WTC11 (cell line): ENCODE results near the gene CLIC5. TPM values are rescaled to one million over a fixed set of nuclear protein-coding genes. Genes with fewer than 3 reads are reported as not detected.

ENCODE experiments used
- ATAC-seq: fragments of 200-7000 bp; cut with Tn5 transposase; 2 replicates; pipeline ENCODE4 v1.10.0; 2021; ENCODE audit warnings: mild to moderate bottlenecking, moderate library complexity
- CTCF ChIA-PET: fragments of 300-600 bp; sonication (Branson Sonifier 250); formaldehyde crosslinking; loops from one replicate; lab custom pipeline; 2021; ENCODE audit warnings: antibody characterized with exemption; lab: Charles Lee
- POLR2A ChIA-PET: fragments of 350-600 bp; sonication (Branson Sonifier 250); formaldehyde crosslinking; loops from one replicate; lab custom pipeline; 2021; ENCODE audit warnings: antibody characterized with exemption; lab: Charles Lee
- DNase-seq: peaks from one replicate; pipeline ENCODE4 v3.0.0; 2021; ENCODE audit warnings: low spot score
- H3K27ac Mint-ChIP-seq: 2 replicates; pipeline ENCODE4 v1.8.0; 2021; ENCODE audit warnings: mixed read lengths
- H3K27me3 Mint-ChIP-seq: 2 replicates; pipeline ENCODE4 v1.8.0; 2021; ENCODE audit warnings: low read depth, mild to moderate bottlenecking, moderate library complexity, mixed read lengths
- H3K36me3 Mint-ChIP-seq: 2 replicates; pipeline ENCODE4 v1.8.0; 2021; ENCODE audit warnings: mixed read lengths
- H3K4me1 Mint-ChIP-seq: 2 replicates; pipeline ENCODE4 v1.8.0; 2022; ENCODE audit warnings: mixed read lengths
- H3K4me3 Mint-ChIP-seq: 2 replicates; pipeline ENCODE4 v1.8.0; 2021; ENCODE audit warnings: mild to moderate bottlenecking, moderate library complexity, mixed read lengths
- H3K9me3 Mint-ChIP-seq: 2 replicates; pipeline ENCODE4 v1.8.0; 2021; ENCODE audit warnings: mixed read lengths
- CBFB ChIP-seq: sonication (generic); formaldehyde crosslinking; IDR thresholded peaks from 2 replicates; pipeline ENCODE4 v1.8.1; 2022; ENCODE audit warnings: mild to moderate bottlenecking, low read depth, missing genetic modification reagents
- E2F1 ChIP-seq: sonication (generic); formaldehyde crosslinking; IDR thresholded peaks from 2 replicates; pipeline ENCODE4 v1.8.0; 2022; ENCODE audit warnings: mild to moderate bottlenecking, missing genetic modification reagents
- E2F4 ChIP-seq: sonication (generic); formaldehyde crosslinking; IDR thresholded peaks from 2 replicates; pipeline ENCODE4 v1.8.1; 2022; ENCODE audit warnings: low read depth, mild to moderate bottlenecking, moderate library complexity, missing genetic modification reagents, borderline replicate concordance
- ERG ChIP-seq: fragments of 250-450 bp; sonication (Bioruptor Pico); IDR thresholded peaks from 2 replicates; pipeline ENCODE4 v1.8.0; 2021; ENCODE audit warnings: mild to moderate bottlenecking
- FOXJ3 ChIP-seq: sonication (generic); formaldehyde crosslinking; IDR thresholded peaks from 2 replicates; pipeline ENCODE4 v1.9.0; 2021; ENCODE audit warnings: missing genetic modification reagents, mild to moderate bottlenecking, borderline replicate concordance
- FOXP1 ChIP-seq: sonication (generic); formaldehyde crosslinking; IDR thresholded peaks from 2 replicates; pipeline ENCODE4 v1.8.0; 2022; ENCODE audit warnings: missing genetic modification reagents, mild to moderate bottlenecking, moderate library complexity, borderline replicate concordance
- FOXP4 ChIP-seq: sonication (generic); formaldehyde crosslinking; IDR thresholded peaks from 2 replicates; pipeline ENCODE4 v1.8.0; 2022; ENCODE audit warnings: mild to moderate bottlenecking, missing genetic modification reagents
- GRHL2 ChIP-seq: fragments of 250-450 bp; sonication (Bioruptor Pico); IDR thresholded peaks from 2 replicates; pipeline ENCODE4 v1.8.0; 2022; ENCODE audit warnings: mild to moderate bottlenecking, moderate library complexity; ENCODE audit not compliant: insufficient replicate concordance, severe bottlenecking
- HMGXB4 ChIP-seq: sonication (generic); formaldehyde crosslinking; IDR thresholded peaks from 2 replicates; pipeline ENCODE4 v1.8.1; 2023; ENCODE audit warnings: mild to moderate bottlenecking, moderate library complexity, missing genetic modification reagents
- JUN ChIP-seq: sonication (generic); formaldehyde crosslinking; IDR thresholded peaks from 2 replicates; pipeline ENCODE4 v1.8.0; 2023; ENCODE audit warnings: mild to moderate bottlenecking, missing genetic modification reagents
- MAX ChIP-seq: sonication (generic); formaldehyde crosslinking; IDR thresholded peaks from 2 replicates; pipeline ENCODE4 v1.8.0; 2022; ENCODE audit warnings: mild to moderate bottlenecking, missing genetic modification reagents
- MLX ChIP-seq: sonication (generic); formaldehyde crosslinking; IDR thresholded peaks from 2 replicates; pipeline ENCODE4 v1.8.1; 2023; ENCODE audit warnings: mild to moderate bottlenecking, missing genetic modification reagents, moderate library complexity
- NFE2L1 ChIP-seq: sonication (generic); formaldehyde crosslinking; IDR thresholded peaks from 2 replicates; pipeline ENCODE4 v1.8.1; 2023; ENCODE audit warnings: missing genetic modification reagents
- NFYB ChIP-seq: sonication (generic); formaldehyde crosslinking; conservative IDR thresholded peaks from 2 replicates; pipeline ENCODE4 v1.8.0; 2022; ENCODE audit warnings: low read depth, missing genetic modification reagents
- SMAD3 ChIP-seq: sonication (generic); formaldehyde crosslinking; IDR thresholded peaks from 2 replicates; pipeline ENCODE4 v1.8.0; 2022; ENCODE audit warnings: missing genetic modification reagents, mild to moderate bottlenecking, borderline replicate concordance
- SMAD4 ChIP-seq: sonication (generic); formaldehyde crosslinking; IDR thresholded peaks from 2 replicates; pipeline ENCODE4 v1.8.0; 2022; ENCODE audit warnings: mild to moderate bottlenecking, missing genetic modification reagents
- SP1 ChIP-seq: sonication (generic); formaldehyde crosslinking; conservative IDR thresholded peaks from 2 replicates; pipeline ENCODE4 v1.8.1; 2022; ENCODE audit warnings: missing genetic modification reagents
- USF1 ChIP-seq: sonication (generic); formaldehyde crosslinking; IDR thresholded peaks from 2 replicates; pipeline ENCODE4 v1.8.0; 2022; ENCODE audit warnings: mild to moderate bottlenecking, missing genetic modification reagents
- USF2 ChIP-seq: sonication (generic); formaldehyde crosslinking; IDR thresholded peaks from 2 replicates; pipeline ENCODE4 v1.8.1; 2023; ENCODE audit warnings: mild to moderate bottlenecking, missing genetic modification reagents, moderate library complexity
- ZNF317 ChIP-seq: sonication (generic); formaldehyde crosslinking; IDR thresholded peaks from 2 replicates; pipeline ENCODE4 v1.8.1; 2023; ENCODE audit warnings: low read depth, mild to moderate bottlenecking, moderate library complexity, missing genetic modification reagents, borderline replicate concordance
- ZNF671 ChIP-seq: fragments of 250-450 bp; sonication (Bioruptor Pico); IDR thresholded peaks from 2 replicates; pipeline ENCODE4 v1.8.0; 2021; ENCODE audit warnings: mild to moderate bottlenecking
- total RNA-seq: library from RNA; stranded (reverse); gene quantifications from 3 replicates; pipeline ENCODE4 v1.2.3, GENCODE V29; 2021

The CLIC5 gene
- total RNA-seq, 1 experiment from 2014 or later: 0.22 TPM

- TF ChIP-seq E2F4: no peak
- no peak for TF ChIP-seq FOXP1 (CRISPR knock-in tag)
- no peak for TF ChIP-seq USF2 (CRISPR knock-in tag)
- TF ChIP-seq ZNF671 (CRISPR knock-in tag): no peak
- no peak for TF ChIP-seq ERG
- TF ChIP-seq SMAD3 (CRISPR knock-in tag): no peak
- TF ChIP-seq NFE2L1 (CRISPR knock-in tag): no peak
- TF ChIP-seq, all 79 proteins: peak for 0
Measured at GRCh38 chr6:45946352-45946751, 69.3 kb downstream of the CLIC5 start (continued).

- POLR2A ChIA-PET: no interaction called here
- Mint-ChIP-seq H3K27ac (no peak overlapping the region), H3K36me3 (no peaks in the 10 kb centered on the region), H3K4me3 (no peak overlapping the region), H3K9me3 (no peaks in the 10 kb centered on the region), H3K27me3 (no peaks in the 10 kb centered on the region), H3K4me1 (peaks cover 13% of the 10 kb centered on the region)
- CTCF ChIA-PET: interaction anchor here (2.3 kb wide), 1 partner anchor 12 kb away, joined by 6 read pairs; no protein-coding TSS in a partner anchor
- ATAC-seq: no peak
- no peak for TF ChIP-seq JUN (CRISPR knock-in tag)
- no peak for TF ChIP-seq SMAD4
- TF ChIP-seq CBFB (CRISPR knock-in tag): no peak
- no peak for TF ChIP-seq MLX (CRISPR knock-in tag)
- no peak for TF ChIP-seq USF1 (CRISPR knock-in tag)
- TF ChIP-seq ZNF317 (CRISPR knock-in tag): no peak
- no peak for TF ChIP-seq FOXJ3 (CRISPR knock-in tag)
- TF ChIP-seq E2F1 (CRISPR knock-in tag): no peak
- no peak for TF ChIP-seq SP1 (CRISPR knock-in tag)
- no peak for TF ChIP-seq ERG
- TF ChIP-seq MAX: no peak
- TF ChIP-seq NFYB (CRISPR knock-in tag): no peak
- no peak for TF ChIP-seq HMGXB4 (CRISPR knock-in tag)
- no peak for TF ChIP-seq GRHL2 (CRISPR knock-in tag)
- TF ChIP-seq FOXP4 (CRISPR knock-in tag): no peak
- DNase-seq: no peak
Measured at GRCh38 chr6:45942953-45943352, 72.7 kb downstream of the CLIC5 start.
